Progenitor cell of endocrine pancreas (in vitro differentiated cells): ENCODE results near the gene WDR35. TPM values are rescaled to one million over a fixed set of nuclear protein-coding genes. Genes with fewer than 3 reads are reported as not detected.
A peak's percentile ranks its signal among the peaks of the same experiment; 100 is the strongest.

Experiments
- DNase-seq: peaks from one replicate; pipeline ENCODE4 v3.0.0; 2021; ENCODE audit warnings: low spot score; ENCODE audit not compliant: unreplicated experiment
- H3K27ac Mint-ChIP-seq: 2 replicates; pipeline ENCODE4 v1.8.0; 2021; ENCODE audit warnings: mild to moderate bottlenecking, moderate library complexity, mixed read lengths
- H3K27me3 Mint-ChIP-seq: 2 replicates; pipeline ENCODE4 v1.8.0; 2021; ENCODE audit warnings: mixed read lengths
- H3K36me3 Mint-ChIP-seq: 2 replicates; pipeline ENCODE4 v1.8.0; 2022; ENCODE audit warnings: mixed read lengths; ENCODE audit not compliant: insufficient read depth
- H3K4me1 Mint-ChIP-seq: 2 replicates; pipeline ENCODE4 v1.8.0; 2021; ENCODE audit warnings: low read depth, mixed read lengths
- H3K4me3 Mint-ChIP-seq: 2 replicates; pipeline ENCODE4 v1.8.0; 2021; ENCODE audit warnings: low read depth, mild to moderate bottlenecking, moderate library complexity, mixed read lengths
- H3K9me3 Mint-ChIP-seq: 2 replicates; pipeline ENCODE4 v1.8.0; 2021; ENCODE audit warnings: low read depth, mixed read lengths
- total RNA-seq: library from RNA; stranded (reverse); gene quantifications from 2 replicates; pipeline ENCODE4 v1.2.1, GENCODE V29; 2021
- TF ChIP-seq, protein P1 (sequence below): fragments of 200-600 bp; sonication (generic); IDR thresholded peaks from one replicate; pipeline ENCODE4 v1.5.0; 2021; ENCODE audit warnings: antibody characterized with exemption, mild to moderate bottlenecking; ENCODE audit not compliant: unreplicated experiment

The WDR35 gene
- total RNA-seq, 1 donor from 2014 or later: 16.5 TPM

DNA sequence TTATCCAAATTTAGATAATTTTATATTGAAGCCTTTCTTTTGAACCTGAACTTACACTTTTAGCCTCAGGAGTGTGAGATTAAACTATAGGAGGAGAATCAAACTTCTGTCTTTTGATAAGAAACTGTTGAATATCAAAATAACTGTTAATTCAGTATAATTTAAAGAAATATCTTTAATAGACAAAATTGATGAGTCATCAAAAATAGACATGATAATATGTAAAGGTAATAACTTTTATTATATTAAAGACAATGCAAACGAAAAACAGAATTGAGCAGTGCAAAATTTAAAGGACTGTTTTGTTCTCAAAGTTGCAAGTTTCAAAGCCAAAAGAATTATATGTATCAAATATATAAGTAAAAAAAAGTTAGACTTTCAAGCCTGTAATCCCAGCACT lies 2.0 kb upstream of the WDR35 start:
- Mint-ChIP-seq H3K4me3 (no peak overlapping the region), H3K36me3 (peaks cover 2% of the 10 kb centered on the region), H3K27ac (no peak overlapping the region), H3K27me3 (no peaks in the 10 kb centered on the region), H3K4me1 (peaks cover 13% of the 10 kb centered on the region), H3K9me3 (no peaks in the 10 kb centered on the region)
- TF ChIP-seq, protein P1, sequence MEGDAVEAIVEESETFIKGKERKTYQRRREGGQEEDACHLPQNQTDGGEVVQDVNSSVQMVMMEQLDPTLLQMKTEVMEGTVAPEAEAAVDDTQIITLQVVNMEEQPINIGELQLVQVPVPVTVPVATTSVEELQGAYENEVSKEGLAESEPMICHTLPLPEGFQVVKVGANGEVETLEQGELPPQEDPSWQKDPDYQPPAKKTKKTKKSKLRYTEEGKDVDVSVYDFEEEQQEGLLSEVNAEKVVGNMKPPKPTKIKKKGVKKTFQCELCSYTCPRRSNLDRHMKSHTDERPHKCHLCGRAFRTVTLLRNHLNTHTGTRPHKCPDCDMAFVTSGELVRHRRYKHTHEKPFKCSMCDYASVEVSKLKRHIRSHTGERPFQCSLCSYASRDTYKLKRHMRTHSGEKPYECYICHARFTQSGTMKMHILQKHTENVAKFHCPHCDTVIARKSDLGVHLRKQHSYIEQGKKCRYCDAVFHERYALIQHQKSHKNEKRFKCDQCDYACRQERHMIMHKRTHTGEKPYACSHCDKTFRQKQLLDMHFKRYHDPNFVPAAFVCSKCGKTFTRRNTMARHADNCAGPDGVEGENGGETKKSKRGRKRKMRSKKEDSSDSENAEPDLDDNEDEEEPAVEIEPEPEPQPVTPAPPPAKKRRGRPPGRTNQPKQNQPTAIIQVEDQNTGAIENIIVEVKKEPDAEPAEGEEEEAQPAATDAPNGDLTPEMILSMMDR: no peak
- DNase-seq: no peak

DNA sequence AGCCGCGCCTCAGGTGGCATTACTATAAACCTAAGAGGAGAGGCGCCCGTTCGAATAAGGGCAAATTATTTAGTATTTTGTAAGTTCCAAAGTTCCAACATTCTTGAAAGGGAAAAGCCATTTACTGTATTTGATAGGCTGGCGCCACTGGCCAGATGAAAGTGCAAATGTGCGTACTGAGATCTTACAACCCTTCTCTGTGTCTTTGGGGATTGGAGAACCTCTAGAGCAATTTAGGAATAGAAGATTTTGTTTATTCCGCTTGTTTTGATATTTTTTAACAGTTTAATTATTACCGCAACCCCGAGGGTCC lies 467 bp upstream of the WDR35 start:
- Mint-ChIP-seq H3K27me3 (no peaks in the 10 kb centered on the region), H3K9me3 (no peaks in the 10 kb centered on the region), H3K4me1 (peaks cover 13% of the 10 kb centered on the region), H3K27ac (peak overlapping the region; percentile 52), H3K36me3 (peaks cover 5% of the 10 kb centered on the region), H3K4me3 (peak overlapping the region; percentile 88)
- TF ChIP-seq, protein P1: no peak
- DNase-seq: no peak

DNA sequence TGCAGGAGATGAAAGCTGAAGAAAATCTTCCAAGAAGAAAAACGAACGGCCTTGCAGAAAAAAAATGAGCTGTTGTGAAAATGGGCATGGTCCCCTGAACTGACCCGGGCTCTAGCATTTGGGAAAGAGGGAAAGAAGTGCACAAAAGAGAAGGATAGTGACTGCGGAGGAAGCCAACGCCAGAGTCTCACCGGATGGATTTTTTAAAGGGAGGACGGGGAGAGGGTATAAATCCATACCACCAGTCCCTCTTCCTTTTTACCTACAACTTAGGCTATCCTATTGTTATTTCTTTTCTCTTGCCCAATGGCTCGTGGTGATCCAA lies 601 bp downstream of the WDR35 start:
- H3K27me3 Mint-ChIP-seq: no peaks in the 10 kb centered on the region
- no peak overlapping the region for H3K27ac Mint-ChIP-seq
- TF ChIP-seq, protein P1: no peak
- no peaks in the 10 kb centered on the region for H3K9me3 Mint-ChIP-seq
- peaks cover 13% of the 10 kb centered on the region for H3K4me1 Mint-ChIP-seq
- DNase-seq: no peak
- H3K36me3 Mint-ChIP-seq: peaks cover 6% of the 10 kb centered on the region
- H3K4me3 Mint-ChIP-seq: peak overlapping the region; percentile 88

DNA sequence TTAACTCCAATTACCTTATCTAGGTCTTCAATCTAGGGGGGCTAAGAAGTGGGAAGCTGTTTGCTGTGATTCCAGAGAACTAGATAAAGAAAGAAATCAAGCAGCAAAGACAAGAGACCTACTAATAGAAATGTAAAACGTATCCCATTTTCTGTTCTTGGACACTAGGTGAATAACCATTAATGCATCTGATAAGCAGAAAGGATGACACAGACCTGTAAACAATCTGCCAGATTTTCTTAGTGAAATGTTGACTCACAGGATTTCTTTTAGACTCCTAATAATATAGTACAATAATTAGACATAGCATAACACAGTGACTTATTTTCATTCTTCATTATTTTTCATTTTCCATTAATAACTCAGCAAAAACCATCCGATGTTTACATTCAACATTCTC lies 1.3 kb downstream of the WDR35 start:
- no peak for DNase-seq
- H3K9me3 Mint-ChIP-seq: no peaks in the 10 kb centered on the region
- peaks cover 13% of the 10 kb centered on the region for H3K4me1 Mint-ChIP-seq
- H3K27ac Mint-ChIP-seq: no peak overlapping the region
- H3K27me3 Mint-ChIP-seq: no peaks in the 10 kb centered on the region
- peak overlapping the region; percentile 88 for H3K4me3 Mint-ChIP-seq
- TF ChIP-seq, protein P1: no peak
- H3K36me3 Mint-ChIP-seq: peaks cover 10% of the 10 kb centered on the region

DNA sequence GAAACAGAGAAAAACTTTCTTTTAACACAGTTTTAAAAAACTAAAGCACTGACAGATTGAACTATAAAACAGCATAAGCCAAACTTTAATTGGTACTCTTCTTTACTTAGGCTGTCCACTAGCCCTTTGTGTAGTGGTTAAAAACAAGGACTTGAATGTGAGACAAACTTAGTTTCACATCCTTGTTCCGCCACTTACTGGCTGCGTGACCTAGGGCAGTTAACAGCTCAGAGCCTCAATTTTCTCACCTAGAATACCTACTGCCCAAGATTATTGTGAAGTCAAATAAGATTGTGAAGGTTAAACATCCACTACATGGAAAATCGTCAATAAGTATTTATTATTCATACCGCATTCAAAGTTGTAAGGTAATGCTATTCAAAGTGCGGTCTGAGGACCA lies 2.0 kb downstream of the WDR35 start:
- TF ChIP-seq, protein P1: no peak
- H3K4me1 Mint-ChIP-seq: peaks cover 11% of the 10 kb centered on the region
- peaks cover 10% of the 10 kb centered on the region for H3K36me3 Mint-ChIP-seq
- H3K4me3 Mint-ChIP-seq: peak overlapping the region; percentile 88
- no peak for DNase-seq
- H3K9me3 Mint-ChIP-seq: no peaks in the 10 kb centered on the region
- no peaks in the 10 kb centered on the region for H3K27me3 Mint-ChIP-seq
- no peak overlapping the region for H3K27ac Mint-ChIP-seq
